HG02678 (cell line): Measurements from ENCODE around the gene IL6ST.
"Not testable (repeated sequence)": the region's sequence is repeated elsewhere in the genome, so short reads cannot be mapped to it uniquely, and the experiment has no call there.

Experiments used
- ATAC-seq: cut with Tn5 transposase; IDR thresholded peaks from one replicate; pipeline ENCODE4 v1.9.1; 2021; ENCODE audit warnings: mild to moderate bottlenecking, moderate library complexity; ENCODE audit not compliant: unreplicated experiment

IL6ST gene

GRCh38 chr5:55994495-55994997 is at the start of gene IL6ST:
Gene IL6ST, minus strand, starts transcription at chr5:55994963. Its CDS starts 18,685 bp downstream, at chr5:55976278.
- peak; percentile 32 for ATAC-seq

- no peak for ATAC-seq
These were observed 45.2 kb upstream of the IL6ST start for GRCh38 chr5:56039985-56040384.

DNA sequence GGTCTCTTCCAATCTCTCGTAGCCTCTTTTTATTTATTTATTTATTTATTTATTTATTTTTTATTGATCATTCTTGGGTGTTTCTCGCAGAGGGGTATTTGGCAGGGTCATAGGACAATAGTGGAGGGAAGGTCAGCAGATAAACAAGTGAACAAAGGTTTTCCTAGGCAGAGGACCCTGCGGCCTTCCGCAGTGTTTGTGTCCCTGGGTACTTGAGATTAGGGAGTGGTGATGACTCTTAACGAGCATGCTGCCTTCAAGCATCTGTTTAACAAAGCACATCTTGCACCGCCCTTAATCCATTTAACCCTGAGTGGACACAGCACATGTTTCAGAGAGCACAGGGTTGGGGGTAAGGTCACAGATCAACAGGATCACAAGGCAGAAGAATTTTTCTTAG is 43.4 kb upstream of the IL6ST start:
- not testable (repeated sequence) for ATAC-seq

- no peak for ATAC-seq
These were observed 42.8 kb upstream of the IL6ST start for GRCh38 chr5:56037531-56038010.

- ATAC-seq = not testable (repeated sequence)
These were observed 40.6 kb upstream of the IL6ST start for GRCh38 chr5:56035394-56035793.

DNA sequence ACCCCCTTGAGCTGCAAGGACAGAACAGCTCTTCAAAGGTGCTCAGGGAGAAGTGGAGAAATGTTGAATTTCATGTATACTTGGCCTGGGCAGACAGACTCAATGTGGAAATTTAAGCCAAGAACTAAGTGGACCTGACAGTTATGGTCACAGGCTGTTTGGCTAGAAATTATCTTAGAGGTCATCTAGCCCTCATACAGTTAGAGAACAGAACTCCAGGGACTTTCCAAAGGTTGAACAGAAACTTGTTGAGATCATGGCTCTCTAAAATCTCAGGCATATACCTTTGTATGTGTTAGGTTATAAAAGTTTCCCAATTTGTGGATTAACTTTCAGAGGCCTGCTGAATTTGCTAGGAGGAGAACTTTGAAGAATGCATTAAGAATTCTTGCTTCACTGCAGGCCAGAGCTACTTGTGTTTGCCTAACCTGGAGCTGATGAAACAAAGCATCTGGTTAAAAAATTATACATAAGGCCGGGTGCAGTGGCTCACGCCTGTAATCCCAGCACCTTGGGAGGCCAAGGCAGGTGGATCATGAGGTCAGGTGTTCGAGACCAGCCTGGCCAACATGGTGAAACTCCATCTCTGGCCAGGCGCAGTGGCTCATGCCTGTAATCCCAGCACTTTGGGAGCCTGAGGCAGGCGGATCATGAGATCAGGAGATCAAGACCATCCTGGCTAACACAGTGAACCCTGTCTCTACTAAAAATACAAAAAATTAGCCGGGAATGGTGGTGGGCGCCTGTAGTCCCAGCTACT is 35.3 kb upstream of the IL6ST start:
- ATAC-seq = not testable (repeated sequence)

DNA sequence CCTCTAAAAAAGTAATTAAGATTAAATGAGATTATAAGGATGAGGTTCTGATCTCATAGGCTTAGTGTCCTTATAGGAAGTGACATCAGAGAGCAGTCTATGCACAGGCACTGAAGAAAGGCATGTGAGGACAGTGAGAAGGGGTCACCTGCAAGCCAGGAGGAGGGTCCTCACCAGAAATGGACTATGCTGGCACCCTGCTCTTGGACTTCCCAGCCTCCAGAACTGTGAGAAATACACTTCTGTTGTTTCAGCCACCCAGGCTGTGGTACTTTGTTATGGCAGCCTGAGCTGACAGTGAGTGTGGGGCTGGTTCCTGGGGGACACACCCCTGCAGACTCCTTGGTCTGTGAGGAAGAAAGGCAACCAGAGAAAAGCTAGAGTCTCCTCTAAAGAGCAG is 34.7 kb upstream of the IL6ST start:
- no peak for ATAC-seq

- no peak for ATAC-seq
These were observed 33.9 kb upstream of the IL6ST start for GRCh38 chr5:56028708-56029107.

DNA sequence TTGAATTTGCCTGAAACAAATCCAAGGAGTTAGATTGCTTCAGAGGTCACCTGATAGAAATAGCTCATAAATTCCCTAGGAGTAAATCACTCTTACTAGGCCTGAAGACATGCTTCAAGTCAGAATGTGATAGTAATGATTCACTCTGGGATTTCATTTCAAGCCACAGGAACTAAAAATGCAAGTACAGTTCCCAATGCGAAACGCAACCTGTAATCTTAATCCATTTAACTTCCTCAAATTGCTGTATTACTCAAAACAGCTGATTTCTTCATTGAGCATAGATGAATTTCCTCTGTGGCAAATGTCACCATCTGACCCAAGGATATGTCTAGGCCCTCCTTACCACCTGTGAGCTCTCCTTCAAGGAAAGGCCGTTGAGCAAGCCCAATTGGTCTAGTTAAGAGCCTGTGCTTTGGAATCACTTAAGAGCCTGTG is 32.1 kb upstream of the IL6ST start:
- ATAC-seq = peak; percentile 81

DNA sequence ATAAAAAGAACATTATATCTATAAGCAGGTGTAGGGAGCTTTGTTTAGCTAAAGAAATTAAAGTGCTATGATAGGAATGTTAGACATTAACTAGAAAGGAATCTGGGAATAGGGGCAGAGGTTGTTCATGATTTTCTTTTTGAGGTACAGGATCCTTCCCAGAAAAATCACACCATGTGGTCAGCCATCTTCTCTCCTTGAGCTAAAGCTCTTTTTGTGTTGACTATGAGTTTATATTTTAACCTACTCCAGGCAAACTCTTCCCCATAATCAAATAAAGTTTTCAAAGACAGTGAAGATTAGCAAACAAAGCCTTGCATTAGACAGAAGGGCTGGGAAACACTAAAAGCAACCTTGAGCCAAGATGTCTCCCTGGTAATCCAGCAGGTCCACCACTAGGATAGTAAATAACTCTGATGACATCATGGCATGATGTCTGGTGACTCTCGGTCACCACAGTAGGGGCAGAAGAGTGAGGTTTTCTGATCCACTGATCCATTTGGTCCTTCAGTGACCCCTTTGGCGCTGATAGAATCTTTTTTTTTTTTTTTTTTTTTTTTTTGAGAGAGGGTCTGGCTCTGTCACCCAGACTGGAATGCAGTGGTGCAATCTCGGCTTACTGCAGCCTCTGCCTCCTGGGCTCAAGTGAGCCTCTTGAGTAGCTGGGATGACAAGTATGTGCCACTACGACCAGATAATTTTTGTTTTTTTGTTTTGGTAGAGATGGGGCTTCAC is 30.6 kb upstream of the IL6ST start:
- ATAC-seq = no peak

- no peak for ATAC-seq
These were observed 30.0 kb upstream of the IL6ST start for GRCh38 chr5:56024810-56025150.

DNA sequence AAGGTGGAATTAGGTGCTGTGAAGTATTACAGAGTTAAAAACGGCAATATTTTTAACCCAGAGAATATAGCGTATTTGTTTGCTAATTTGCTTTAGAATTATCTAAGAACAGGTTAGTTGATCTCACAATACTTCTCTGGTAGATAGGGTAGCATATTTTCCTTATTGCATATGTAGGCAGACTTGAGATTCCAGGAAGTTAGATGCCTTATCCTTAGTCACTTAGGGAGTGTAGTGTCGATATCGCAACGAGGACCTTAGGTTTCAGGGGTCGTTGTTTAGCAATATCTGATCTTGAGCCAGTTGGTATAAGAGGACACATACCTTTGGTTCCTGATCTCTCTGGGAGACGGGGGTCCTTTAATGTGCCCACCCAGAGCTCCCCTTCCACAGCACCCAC is 28.5 kb upstream of the IL6ST start:
- ATAC-seq = no peak

GRCh38 chr5:56019306-56020272 is 24.8 kb upstream of the IL6ST start:
- no peak for ATAC-seq

GRCh38 chr5:56018832-56019231 is 24.1 kb upstream of the IL6ST start:
- no peak for ATAC-seq

GRCh38 chr5:56014701-56015100 is 19.9 kb upstream of the IL6ST start:
- not testable (repeated sequence) for ATAC-seq

- ATAC-seq = not testable (repeated sequence)
These were observed 19.2 kb upstream of the IL6ST start for GRCh38 chr5:56013939-56014338.

DNA sequence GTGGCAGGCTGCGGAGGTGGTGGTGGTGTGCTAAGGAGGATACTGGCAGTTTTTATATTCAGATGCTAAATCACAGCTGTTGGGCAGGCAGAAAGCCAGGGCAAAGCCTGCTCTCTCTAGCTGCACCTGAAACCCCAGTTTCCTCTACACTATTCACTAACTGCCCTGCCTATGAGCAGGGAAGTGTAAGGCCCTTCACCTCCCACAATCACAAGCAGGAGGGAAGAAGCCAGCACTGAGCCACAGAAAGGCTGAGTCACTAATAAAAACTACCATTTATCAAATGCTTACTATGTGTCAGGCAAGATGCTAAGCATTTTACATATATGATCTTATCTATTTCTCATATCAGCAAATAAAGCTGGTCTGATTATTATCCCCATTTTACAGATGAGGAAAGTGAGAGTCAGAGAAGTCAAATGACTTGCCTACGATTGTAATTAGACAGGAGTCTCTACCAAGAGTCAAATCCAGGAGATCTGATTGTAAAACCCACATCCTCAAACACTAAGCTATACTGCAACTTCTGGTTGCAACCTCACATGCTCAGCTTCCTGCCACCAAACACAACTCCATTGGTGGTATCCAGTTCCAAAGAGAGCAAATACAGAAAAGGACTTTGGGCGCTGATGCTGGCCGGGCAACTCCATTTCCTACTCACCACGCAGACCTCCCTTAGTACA is 17.7 kb upstream of the IL6ST start:
- peak; percentile 84 for ATAC-seq

- ATAC-seq = peak; percentile 37
These were observed 17.1 kb upstream of the IL6ST start for GRCh38 chr5:56011835-56012234.

DNA sequence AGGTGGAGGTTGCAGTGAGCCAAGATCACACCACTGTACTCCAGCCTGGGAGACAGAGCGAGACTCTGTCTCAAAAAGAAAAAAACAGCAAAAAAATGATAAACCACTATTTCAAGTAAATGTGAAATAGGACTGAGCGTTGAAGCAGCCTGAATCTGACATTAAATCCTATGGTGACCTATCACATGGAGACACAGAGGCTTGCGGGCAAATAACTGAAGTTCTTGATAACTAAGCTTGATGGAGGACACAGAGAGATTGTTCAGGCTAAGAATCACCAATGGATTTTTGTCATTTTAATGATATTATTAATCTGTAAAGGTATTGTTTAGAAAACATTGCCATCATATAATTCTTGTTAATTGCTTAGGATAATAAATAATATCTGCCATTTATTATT is 15.7 kb upstream of the IL6ST start:
- ATAC-seq = no peak

- no peak for ATAC-seq
These were observed 11.8 kb upstream of the IL6ST start for GRCh38 chr5:56006600-56006999.
